Measurements from ENCODE around the gene AQP6.
"Not testable (repeated sequence)": the region's sequence is repeated elsewhere in the genome, so short reads cannot be mapped to it uniquely, and the experiment has no call there.

The AQP6 gene

GRCh38 chr12:49980501-49981349 lies 8.0 kb downstream of the AQP6 start:
- H3K4me3 ChIP-seq (ENCODE audit: low read depth, low read length) = no peak overlapping the region
- no peak for TF ChIP-seq CTCF (IDR thresholded peaks at IDR 0.05; ENCODE audit: borderline replicate concordance, insufficient read depth, low read depth, low read length)

GRCh38 chr12:49982246-49983087 lies 9.7 kb downstream of the AQP6 start:
- no peak overlapping the region for H3K4me3 ChIP-seq (ENCODE audit: low read depth, low read length)
- TF ChIP-seq CTCF (IDR thresholded peaks at IDR 0.05; ENCODE audit: borderline replicate concordance, insufficient read depth, low read depth, low read length) = no peak

DNA sequence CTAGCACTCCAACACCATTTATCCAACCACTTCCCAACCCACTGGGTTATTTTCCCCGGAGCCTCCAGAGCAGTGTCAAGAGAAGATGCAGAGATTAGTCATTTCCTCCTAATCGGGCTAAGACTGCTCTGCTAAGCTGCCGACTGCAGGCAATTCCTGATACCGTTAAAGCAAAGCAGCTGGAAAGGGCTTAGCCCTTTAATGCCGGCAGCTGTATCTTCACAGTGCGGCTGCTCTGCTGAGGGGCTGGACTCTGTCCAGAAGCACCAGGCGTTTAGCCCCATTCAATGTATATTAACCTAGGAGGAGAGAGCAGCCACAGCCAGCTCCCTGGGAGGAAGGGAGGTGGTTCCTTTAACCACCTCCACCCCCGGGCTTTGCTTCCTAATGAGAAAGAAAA lies 11.1 kb downstream of the AQP6 start:
- no peak for TF ChIP-seq CTCF (IDR thresholded peaks at IDR 0.05; ENCODE audit: borderline replicate concordance, insufficient read depth, low read depth, low read length)
- H3K4me3 ChIP-seq (ENCODE audit: low read depth, low read length) = no peak overlapping the region

DNA sequence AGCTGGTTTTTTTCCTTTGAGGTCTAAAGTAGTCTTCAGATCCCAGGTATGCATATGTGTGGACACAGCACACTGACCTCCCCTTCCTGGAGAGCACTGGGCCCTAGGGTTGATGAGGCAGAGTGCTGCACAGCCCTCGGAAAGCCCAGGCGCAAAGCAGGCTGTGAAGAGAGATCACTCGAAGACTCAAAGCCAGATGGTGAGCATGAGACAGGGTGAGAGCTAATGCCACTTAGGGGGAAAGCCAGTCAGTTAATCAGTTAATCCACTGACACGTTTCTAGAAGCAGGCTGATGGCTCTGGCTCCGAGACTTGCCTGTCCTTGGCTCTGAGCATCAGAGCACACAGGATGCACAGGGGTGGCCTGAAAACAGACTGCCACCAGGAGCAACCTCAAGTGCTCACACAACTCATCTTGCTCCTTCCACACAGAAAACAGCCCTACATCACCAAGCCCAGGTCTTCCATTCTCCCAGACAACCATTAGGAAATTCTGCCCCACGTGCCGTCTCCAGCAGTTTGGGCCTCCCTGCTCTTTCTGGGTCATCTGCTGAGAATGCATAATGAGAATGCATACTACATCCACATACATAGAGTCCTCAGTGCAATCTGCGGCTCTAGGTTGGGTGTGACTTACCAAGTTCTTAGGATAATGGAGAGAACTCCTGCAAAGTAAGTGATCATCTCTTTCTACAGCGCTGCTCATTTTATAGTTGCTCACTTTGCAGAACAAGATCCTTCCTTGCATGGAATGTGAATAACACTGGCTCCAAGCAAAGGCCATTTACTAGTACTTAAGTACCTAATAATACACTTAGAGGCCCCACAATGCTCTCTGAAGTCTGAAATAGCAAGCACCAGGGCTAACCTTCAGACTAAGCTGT lies 12.0 kb downstream of the AQP6 start:
- TF ChIP-seq CTCF (IDR thresholded peaks at IDR 0.05; ENCODE audit: borderline replicate concordance, insufficient read depth, low read depth, low read length) = no peak

GRCh38 chr12:49985981-49986380 lies 13.2 kb downstream of the AQP6 start:
- H3K4me3 ChIP-seq (ENCODE audit: low read depth, low read length) = no peak overlapping the region
- TF ChIP-seq CTCF (IDR thresholded peaks at IDR 0.05; ENCODE audit: borderline replicate concordance, insufficient read depth, low read depth, low read length) = no peak

More for the DNA sequence above, 12.0 kb downstream of the AQP6 start:
- H3K4me3 ChIP-seq (ENCODE audit: low read depth, low read length) = no peak overlapping the region

GRCh38 chr12:49986476-49986875 lies 13.7 kb downstream of the AQP6 start:
- not testable (repeated sequence) for H3K4me3 ChIP-seq (ENCODE audit: low read depth, low read length)
